Renal cortex interstitium (tissue), 11 donors: ENCODE results near the gene SPDYE18. TPM values are rescaled to one million over a fixed set of nuclear protein-coding genes. Genes with fewer than 3 reads are reported as not detected.
"Not testable (repeated sequence)": the region's sequence is repeated elsewhere in the genome, so short reads cannot be mapped to it uniquely, and the experiment has no call there.

Source experiments
- DNase-seq, 11 donors: peaks; one replicate each; pipeline ENCODE4 v3.0.0-alpha.2; 2013; ENCODE audit warnings: low read depth in 9 of 11, low spot score in 4 of 11; ENCODE audit errors: extremely low read depth in 1 of 11
- polyA plus RNA-seq, 3 donors: library from polyadenylated mRNA; unstranded; fragments of 120-200 nt; gene quantifications; one replicate each; pipeline ENCODE4 v1.2.1, GENCODE V29; 2013; ENCODE audit not compliant: insufficient read length in 3 of 3

SPDYE18 gene
- polyA plus RNA-seq, 3 donors: 0.26 to 1.4 (median 0.88) TPM

DNA sequence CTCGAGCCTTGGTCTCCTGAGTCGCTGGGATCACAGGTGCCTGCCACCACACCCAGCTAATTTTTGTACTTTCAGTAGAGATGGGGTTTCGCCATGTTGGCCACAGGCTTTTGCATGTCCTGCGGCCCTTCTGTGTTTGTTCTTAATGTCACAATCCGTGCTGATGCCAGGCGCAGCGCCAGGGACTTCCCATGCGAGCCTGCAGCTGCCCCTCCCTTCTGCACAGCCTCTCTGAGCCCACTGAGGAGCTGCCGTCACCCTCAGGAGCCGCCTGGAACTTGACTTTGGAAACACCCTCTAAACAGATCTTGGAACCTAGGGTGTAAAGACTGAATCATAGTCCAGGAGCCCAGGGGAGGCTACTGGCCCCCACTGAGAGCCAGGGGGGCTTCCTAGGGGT lies 54.4 kb downstream of the SPDYE18 start:
- not testable (repeated sequence) for DNase-seq

DNA sequence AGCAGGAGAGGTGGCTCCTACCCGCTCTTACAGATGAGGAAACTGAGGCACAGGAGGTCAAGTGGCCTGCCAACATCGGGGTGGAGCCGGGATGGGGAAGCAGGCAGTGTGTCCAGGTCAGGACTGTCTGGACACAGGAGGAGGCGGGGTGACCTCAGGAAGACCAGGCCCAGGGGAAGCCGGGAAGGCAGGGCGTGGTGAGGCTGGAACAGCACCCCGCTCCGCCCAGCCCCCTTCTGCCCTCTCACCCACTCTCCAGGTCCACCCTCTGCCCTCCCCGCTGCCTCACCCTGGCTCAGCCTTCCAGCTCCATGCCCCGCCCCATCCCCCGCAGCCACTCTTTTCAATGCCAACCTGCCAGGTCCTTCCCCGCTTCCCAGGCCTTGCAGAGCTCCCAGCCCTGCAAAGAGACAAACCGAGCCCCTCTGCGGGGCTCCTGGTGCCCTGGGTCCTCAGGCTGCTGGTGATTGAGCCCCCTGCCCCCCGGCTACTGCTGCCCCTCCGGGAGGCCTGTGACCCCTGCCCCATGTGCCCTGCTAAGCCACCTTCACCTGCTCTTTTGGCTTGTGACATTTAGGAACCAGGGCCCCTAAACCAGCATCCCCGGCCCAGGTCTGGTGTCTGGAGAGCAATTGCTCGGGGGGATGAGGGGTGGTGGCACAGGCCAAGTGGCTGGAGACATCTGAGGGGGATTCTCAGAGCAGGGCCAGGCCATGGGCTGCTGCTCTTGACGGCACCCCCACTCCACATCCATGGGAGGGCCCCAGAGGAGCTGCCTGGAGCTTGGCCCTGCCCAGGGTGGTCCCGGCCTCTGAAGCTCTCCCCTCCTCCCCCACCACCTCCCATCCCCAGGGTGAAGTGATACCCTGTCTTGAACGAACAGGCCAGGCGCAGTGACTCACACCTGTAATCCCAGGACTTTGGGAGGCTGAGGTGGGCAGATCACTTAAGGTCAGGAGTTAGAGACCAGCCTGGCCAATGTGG lies 55.9 kb downstream of the SPDYE18 start:
- not testable (repeated sequence) for DNase-seq

DNA sequence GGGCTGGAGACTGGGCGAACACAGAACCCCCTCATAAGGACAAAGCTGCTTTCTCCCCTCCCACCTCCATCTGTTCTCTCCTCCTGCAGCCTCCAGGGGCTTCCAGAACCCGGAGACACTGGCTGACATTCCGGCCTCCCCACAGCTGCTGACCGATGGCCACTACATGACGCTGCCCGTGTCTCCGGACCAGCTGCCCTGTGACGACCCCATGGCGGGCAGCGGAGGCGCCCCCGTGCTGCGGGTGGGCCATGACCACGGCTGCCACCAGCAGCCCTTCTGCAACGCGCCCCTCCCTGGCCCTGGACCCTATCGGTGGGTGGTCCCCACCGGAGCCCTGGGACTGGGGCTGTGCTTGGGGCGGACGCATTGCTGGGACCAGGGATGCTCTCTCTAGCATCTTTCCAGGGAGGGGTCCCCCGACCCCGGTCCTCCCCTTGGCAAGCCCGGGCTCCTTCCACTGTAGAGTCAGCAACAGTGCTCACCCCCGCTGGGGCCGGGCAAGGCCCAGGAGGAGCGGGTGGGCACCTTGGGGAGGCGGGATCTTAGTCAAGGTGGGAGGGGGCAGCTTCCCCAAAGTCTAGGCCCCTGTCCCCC lies 56.8 kb downstream of the SPDYE18 start:
- DNase-seq: not testable (repeated sequence)

GRCh38 chr7:77004151-77004550 lies 58.2 kb downstream of the SPDYE18 start:
- not testable (repeated sequence) for DNase-seq

GRCh38 chr7:77003241-77003640 lies 59.1 kb downstream of the SPDYE18 start:
- DNase-seq: not testable (repeated sequence)

- not testable (repeated sequence) for DNase-seq
Observed at GRCh38 chr7:77002678-77003233, 59.6 kb downstream of the SPDYE18 start.

GRCh38 chr7:77002104-77002503 lies 60.3 kb downstream of the SPDYE18 start:
- DNase-seq: not testable (repeated sequence)

Other genes with a start within 250 kb of the SPDYE18 start
- gene SPDYE17, start 30.2 kb downstream of the SPDYE18 start, polyA plus RNA-seq: not detected
- 10 to 100 TPM; 20.4 to 34.4 (median 24.1) TPM for gene CCDC146, start 60.1 kb upstream of the SPDYE18 start, polyA plus RNA-seq
- 10 to 100 TPM; 34.6 to 71.8 (median 43.9) TPM for gene FGL2, start 137.3 kb upstream of the SPDYE18 start, polyA plus RNA-seq